Hematopoietic multipotent progenitor cell treated with erythropoietin and hydrocortisone succinate and interleukin-3 and kit ligand, for 4 days (in vitro differentiated cells): ENCODE measurements around the gene KDM7A.
"Not testable (repeated sequence)": the region's sequence is repeated elsewhere in the genome, so short reads cannot be mapped to it uniquely, and the experiment has no call there.

Source experiments
- DNase-seq: peaks from one replicate; pipeline ENCODE4 v3.0.0-alpha.2; 2015

The KDM7A gene

GRCh38 chr7:140156460-140157080 lies 20.2 kb downstream of the KDM7A start:
- DNase-seq, result peak; percentile 35

- DNase-seq, result peak; percentile 51
Measured at GRCh38 chr7:140155428-140155827, 21.4 kb downstream of the KDM7A start.

- no peak for DNase-seq
Measured at GRCh38 chr7:140153666-140154161, 23.1 kb downstream of the KDM7A start.

- no peak for DNase-seq
Measured at GRCh38 chr7:140146574-140146973, 30.2 kb downstream of the KDM7A start.

- DNase-seq, result no peak
Measured at GRCh38 chr7:140145709-140146108, 31.1 kb downstream of the KDM7A start.

GRCh38 chr7:140144821-140145220 lies 32.0 kb downstream of the KDM7A start:
- no peak for DNase-seq

GRCh38 chr7:140143997-140144396 lies 32.8 kb downstream of the KDM7A start:
- DNase-seq, result no peak

GRCh38 chr7:140142031-140142430 lies 34.8 kb downstream of the KDM7A start:
- no peak for DNase-seq

GRCh38 chr7:140141256-140141655 lies 35.5 kb downstream of the KDM7A start:
- DNase-seq, result no peak

GRCh38 chr7:140137078-140137477 lies 39.7 kb downstream of the KDM7A start:
- no peak for DNase-seq

GRCh38 chr7:140136073-140136472 lies 40.7 kb downstream of the KDM7A start:
- DNase-seq, result no peak

- DNase-seq, result no peak
Measured at GRCh38 chr7:140134039-140134438, 42.7 kb downstream of the KDM7A start.

- no peak for DNase-seq
Measured at GRCh38 chr7:140127360-140128127, 49.2 kb downstream of the KDM7A start.

- no peak for DNase-seq
Measured at GRCh38 chr7:140126435-140127034, 50.2 kb downstream of the KDM7A start.

GRCh38 chr7:140122965-140123364 lies 53.8 kb downstream of the KDM7A start:
- no peak for DNase-seq

- no peak for DNase-seq
Measured at GRCh38 chr7:140121326-140121725, 55.5 kb downstream of the KDM7A start.

GRCh38 chr7:140114817-140115216 lies 62.0 kb downstream of the KDM7A start:
- not testable (repeated sequence) for DNase-seq

- DNase-seq, result not testable (repeated sequence)
Measured at GRCh38 chr7:140108777-140109176, 68.0 kb downstream of the KDM7A start.

GRCh38 chr7:140096459-140096858 lies 80.3 kb downstream of the KDM7A start:
- no peak for DNase-seq

- DNase-seq, result no peak
Measured at GRCh38 chr7:140093375-140093774, 83.4 kb downstream of the KDM7A start.

- DNase-seq, result no peak
Measured at GRCh38 chr7:140085447-140085846, 91.3 kb downstream of the KDM7A start.

GRCh38 chr7:140084972-140085371 lies 91.8 kb downstream of the KDM7A start:
- peak; percentile 46 for DNase-seq

GRCh38 chr7:140084142-140084655 lies 92.6 kb downstream of the KDM7A start:
- DNase-seq, result no peak

GRCh38 chr7:140082770-140083169 lies 94.0 kb downstream of the KDM7A start:
- peak; percentile 84 for DNase-seq
